Prostate gland (tissue), 2 donors: ENCODE results near the gene COX19. TPM values are rescaled to one million over a fixed set of nuclear protein-coding genes. Genes with fewer than 3 reads are reported as not detected.
"Not testable (repeated sequence)": the region's sequence is repeated elsewhere in the genome, so short reads cannot be mapped to it uniquely, and the experiment has no call there.

Source experiments
- DNase-seq: peaks from one replicate; pipeline ENCODE4 v3.0.0-alpha.2; 2019; ENCODE audit warnings: low spot score
- H3K27ac ChIP-seq, 2 donors: fragments of 200-600 bp; sonication (generic); 2 replicates each; pipeline ENCODE4 v1.5.1; 2017 to 2019
- H3K27me3 ChIP-seq: fragments of 200-600 bp; sonication (generic); replicated peaks from 2 replicates; pipeline ENCODE4 v1.5.1; 2019; ENCODE audit not compliant: insufficient read depth
- H3K36me3 ChIP-seq, 2 donors: fragments of 200-600 bp; sonication (generic); 1 replicate in 1 of 2; 2 replicates in 1 of 2; pipeline versions ENCODE4 v1.5.1 to v1.8.1; 2017 to 2019
- H3K4me1 ChIP-seq: fragments of 200-600 bp; sonication (generic); replicated peaks from 2 replicates; pipeline ENCODE4 v1.5.1; 2019
- H3K4me3 ChIP-seq, 2 donors: fragments of 200-600 bp; sonication (generic); 2 replicates each; pipeline ENCODE4 v1.5.1; 2017 to 2019
- H3K9me3 ChIP-seq: fragments of 200-600 bp; sonication (generic); 2 replicates; pipeline ENCODE4 v1.5.1; 2017
- CTCF ChIP-seq, 4 experiments: fragments of 200-600 bp in 2 of 4; fragments of 450-650 bp in 2 of 4; sonication (generic) in 2 of 4; IDR thresholded peaks; 1 replicate in 3 of 4; 2 replicates in 1 of 4; pipeline ENCODE4 v1.5.1; 2016 to 2019; ENCODE audit warnings: antibody characterized with exemption in 4 of 4, mild to moderate bottlenecking in 2 of 4, moderate library complexity in 2 of 4
- POLR2A ChIP-seq: fragments of 450-650 bp; IDR thresholded peaks from one replicate; pipeline ENCODE4 v1.6.1; 2016; ENCODE audit warnings: antibody characterized with exemption, mild to moderate bottlenecking
- POLR2AphosphoS5 ChIP-seq: sonication (generic); formaldehyde crosslinking; IDR thresholded peaks from one replicate; pipeline ENCODE4 v1.6.1; 2017; ENCODE audit warnings: antibody characterized with exemption
- WGBS: methylation state at CpG from one replicate; pipeline ENCODE4 v1.1.5; 2018; 5-methylcytosine and 5-hydroxymethylcytosine counted together
- intact Hi-C: fragments of 100-400 bp; cut with DNase I; formaldehyde crosslinking; loops from one replicate; pipeline ENCODE4 v1.14.2; 2022
- total RNA-seq, 2 donors: library from RNA; depleted of rRNA; stranded (reverse); fragments of >200 nt; gene quantifications; one replicate each; pipeline ENCODE4 v1.1.0, GENCODE V29; 2016

COX19 gene
- total RNA-seq, 2 donors from 2014 or later: 11.3 to 17.0 TPM

- DNase-seq: no peak
- intact Hi-C loops: no loop called here
- Histone ChIP-seq H3K9me3 (no peaks in the 10 kb centered on the region), H3K4me3 (no peak overlapping the region), H3K27ac (no peak overlapping the region), H3K27me3 (no peaks in the 10 kb centered on the region), H3K36me3 (no peaks in the 10 kb centered on the region), H3K4me1 (no peaks in the 10 kb centered on the region)
- TF ChIP-seq POLR2AphosphoS5 (no peak), POLR2A (no peak), CTCF (IDR thresholded peaks at IDR 0.05) (no peak)
- 49% methylated on average over 27 of the region's 37 CpGs for WGBS
Observed at GRCh38 chr7:963236-964078, 11.9 kb downstream of the COX19 start.

- Histone ChIP-seq H3K4me3 (no peak overlapping the region), H3K36me3 (no peaks in the 10 kb centered on the region), H3K27ac (no peak overlapping the region), H3K27me3 (no peaks in the 10 kb centered on the region), H3K4me1 (no peaks in the 10 kb centered on the region), H3K9me3 (no peaks in the 10 kb centered on the region)
- WGBS: 86% methylated on average over 17 of the region's 17 CpGs
- TF ChIP-seq CTCF (IDR thresholded peaks at IDR 0.05) (no peak), POLR2A (no peak), POLR2AphosphoS5 (no peak)
- intact Hi-C loops: no loop called here
- no peak for DNase-seq
Observed at GRCh38 chr7:962401-963081, 12.8 kb downstream of the COX19 start.

- no peak for TF ChIP-seq CTCF (IDR thresholded peaks at IDR 0.05)
- no peak for TF ChIP-seq POLR2A
- no peak for TF ChIP-seq POLR2AphosphoS5
- H3K27ac ChIP-seq: no peak overlapping the region
- no peak for DNase-seq
- H3K27me3 ChIP-seq: no peaks in the 10 kb centered on the region
- 84% methylated on average over 37 of the region's 37 CpGs for WGBS
- intact Hi-C loops: no loop called here
- H3K4me3 ChIP-seq: no peak overlapping the region
- no peaks in the 10 kb centered on the region for H3K36me3 ChIP-seq
- H3K4me1 ChIP-seq: no peaks in the 10 kb centered on the region
- no peaks in the 10 kb centered on the region for H3K9me3 ChIP-seq
Observed at GRCh38 chr7:961546-962400, 13.6 kb downstream of the COX19 start.

- H3K9me3 ChIP-seq, DNase-seq, intact Hi-C loops, H3K36me3 ChIP-seq, H3K27me3 ChIP-seq, H3K27ac ChIP-seq, H3K4me1 ChIP-seq, H3K4me3 ChIP-seq: not testable (repeated sequence)
- WGBS: 53% methylated on average over 13 of the region's 13 CpGs
Observed at GRCh38 chr7:960972-961371, 14.4 kb downstream of the COX19 start.

- Histone ChIP-seq H3K4me1 (no peaks in the 10 kb centered on the region), H3K27me3 (no peaks in the 10 kb centered on the region), H3K36me3 (no peaks in the 10 kb centered on the region), H3K9me3 (no peaks in the 10 kb centered on the region), H3K27ac (no peak overlapping the region), H3K4me3 (no peak overlapping the region)
- DNase-seq: no peak
- WGBS: 71% methylated on average over 30 of the region's 31 CpGs
- TF ChIP-seq POLR2A: no peak
- TF ChIP-seq CTCF (IDR thresholded peaks at IDR 0.05): no peak
- TF ChIP-seq POLR2AphosphoS5: no peak
- intact Hi-C loops: no loop called here
Observed at GRCh38 chr7:960269-960871, 15.0 kb downstream of the COX19 start.

- H3K9me3 ChIP-seq, intact Hi-C loops, DNase-seq, H3K4me3 ChIP-seq, H3K36me3 ChIP-seq, H3K4me1 ChIP-seq, H3K27me3 ChIP-seq, H3K27ac ChIP-seq: not testable (repeated sequence)
- 89% methylated on average over 10 of the region's 10 CpGs for WGBS
Observed at GRCh38 chr7:959740-960139, 15.6 kb downstream of the COX19 start.
